Measurements from ENCODE around the gene SLC29A4. TPM values are rescaled to one million over a fixed set of nuclear protein-coding genes. Genes with fewer than 3 reads are reported as not detected.
A peak's percentile ranks its signal among the peaks of the same experiment; 100 is the strongest.
"Not testable (repeated sequence)": the region's sequence is repeated elsewhere in the genome, so short reads cannot be mapped to it uniquely, and the experiment has no call there.

The SLC29A4 gene
- total and polyA plus RNA-seq, 10 donors: 0.33 to 2.9 (median 2.2) TPM

GRCh38 chr7:5270788-5271187 lies 12.0 kb upstream of the SLC29A4 start:
- 61 to 75% (median 66%) methylated on average over 5 to 6 of the region's 6 CpGs for WGBS, 5 donors
- intact Hi-C loops (cut with DNase I; ENCODE audit: low total_unique reads): no loop called here
- no peak for TF ChIP-seq POLR2AphosphoS5 (IDR thresholded peaks at IDR 0.05)
- TF ChIP-seq POLR2A (IDR thresholded peaks at IDR 0.05): no peak
- Histone ChIP-seq H3K36me3 (no peaks in the 10 kb centered on the region), H3K27ac (no peak overlapping the region), H3K27me3 (replicated peaks in 1 of 7) (no peaks in the 10 kb centered on the region), H3K9me3 (no peaks in the 10 kb centered on the region), H3K4me3 (no peak overlapping the region), H3K4me1 (no peaks in the 10 kb centered on the region)
- no peak for DNase-seq

DNA sequence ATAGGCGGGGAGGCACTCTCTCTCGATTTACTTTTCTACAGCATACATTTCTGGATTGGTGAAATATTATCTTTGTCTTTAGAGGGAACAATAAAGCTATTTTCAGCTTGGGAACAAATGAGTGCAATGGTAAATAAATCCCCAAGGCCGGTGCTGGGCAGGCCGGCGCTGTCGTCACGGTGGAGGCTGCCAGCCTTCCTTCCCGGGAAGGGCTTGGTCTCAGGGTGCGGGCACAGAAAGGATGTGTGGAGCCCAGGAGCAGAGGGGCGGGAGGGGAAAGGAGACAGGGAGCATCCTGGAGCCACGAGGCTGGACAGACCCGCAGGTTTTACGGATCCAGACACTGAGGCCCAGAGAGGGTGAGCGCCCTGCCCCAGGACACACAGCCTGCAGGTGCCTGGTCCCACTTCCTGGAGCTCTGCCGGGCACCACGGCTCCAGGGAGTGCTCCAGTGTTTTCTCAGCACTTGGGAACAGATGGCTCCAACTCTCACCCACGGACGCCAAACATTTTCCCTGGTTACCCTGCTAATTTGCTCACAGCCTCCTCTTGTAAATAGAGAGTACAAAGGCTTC lies 8.8 kb upstream of the SLC29A4 start:
- peak in 2 of 3 donors; percentile 32 to 40 for TF ChIP-seq POLR2AphosphoS5 (IDR thresholded peaks at IDR 0.05)

DNA sequence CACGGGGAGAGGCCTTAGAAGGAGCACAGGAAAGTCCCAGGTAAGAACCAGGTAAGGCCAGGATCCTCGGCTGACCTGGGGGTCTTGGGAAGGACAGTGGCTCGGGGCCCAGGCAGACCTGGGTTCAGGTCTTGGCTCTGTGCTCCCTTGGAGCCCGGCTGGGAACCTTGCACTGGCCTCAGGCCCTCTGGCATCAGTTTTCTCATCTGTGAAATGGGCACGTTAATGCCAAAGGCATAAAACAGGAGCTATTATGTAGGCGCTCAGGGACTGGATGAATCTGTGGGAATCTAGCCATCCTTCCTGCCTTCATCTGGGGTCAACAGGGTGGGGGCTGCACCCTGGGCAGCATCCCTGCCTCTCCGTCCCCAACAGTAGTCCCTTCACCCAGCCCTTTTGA lies 8.3 kb upstream of the SLC29A4 start:
- no peaks in the 10 kb centered on the region for H3K4me1 ChIP-seq
- no peak for TF ChIP-seq POLR2A (IDR thresholded peaks at IDR 0.05)
- TF ChIP-seq, protein P1, sequence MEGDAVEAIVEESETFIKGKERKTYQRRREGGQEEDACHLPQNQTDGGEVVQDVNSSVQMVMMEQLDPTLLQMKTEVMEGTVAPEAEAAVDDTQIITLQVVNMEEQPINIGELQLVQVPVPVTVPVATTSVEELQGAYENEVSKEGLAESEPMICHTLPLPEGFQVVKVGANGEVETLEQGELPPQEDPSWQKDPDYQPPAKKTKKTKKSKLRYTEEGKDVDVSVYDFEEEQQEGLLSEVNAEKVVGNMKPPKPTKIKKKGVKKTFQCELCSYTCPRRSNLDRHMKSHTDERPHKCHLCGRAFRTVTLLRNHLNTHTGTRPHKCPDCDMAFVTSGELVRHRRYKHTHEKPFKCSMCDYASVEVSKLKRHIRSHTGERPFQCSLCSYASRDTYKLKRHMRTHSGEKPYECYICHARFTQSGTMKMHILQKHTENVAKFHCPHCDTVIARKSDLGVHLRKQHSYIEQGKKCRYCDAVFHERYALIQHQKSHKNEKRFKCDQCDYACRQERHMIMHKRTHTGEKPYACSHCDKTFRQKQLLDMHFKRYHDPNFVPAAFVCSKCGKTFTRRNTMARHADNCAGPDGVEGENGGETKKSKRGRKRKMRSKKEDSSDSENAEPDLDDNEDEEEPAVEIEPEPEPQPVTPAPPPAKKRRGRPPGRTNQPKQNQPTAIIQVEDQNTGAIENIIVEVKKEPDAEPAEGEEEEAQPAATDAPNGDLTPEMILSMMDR (IDR thresholded peaks at IDR 0.05 in 8 of 11, conservative IDR thresholded peaks at IDR 0.05 in 3 of 11): no peak
- TF ChIP-seq POLR2AphosphoS5 (IDR thresholded peaks at IDR 0.05): no peak
- intact Hi-C loops (cut with DNase I; ENCODE audit: low total_unique reads): no loop called here
- H3K27ac ChIP-seq: no peak overlapping the region
- DNase-seq: no peak
- no peak overlapping the region for H3K4me3 ChIP-seq
- no peaks in the 10 kb centered on the region for H3K36me3 ChIP-seq
- 79 to 92% (median 89%) methylated on average over 6 to 7 of the region's 7 CpGs for WGBS, 5 donors
- H3K9me3 ChIP-seq: no peaks in the 10 kb centered on the region
- H3K27me3 ChIP-seq (replicated peaks in 1 of 7): no peaks in the 10 kb centered on the region

More for the DNA sequence above, 8.8 kb upstream of the SLC29A4 start:
- DNase-seq; H3K9me3 ChIP-seq; H3K27me3 ChIP-seq (replicated peaks in 1 of 7); intact Hi-C loops (cut with DNase I; ENCODE audit: low total_unique reads); H3K36me3 ChIP-seq; H3K4me1 ChIP-seq; H3K4me3 ChIP-seq: not testable (repeated sequence)
- WGBS, 5 donors: 68 to 77% (median 72%) methylated on average over 16 to 18 of the region's 18 CpGs
- H3K27ac ChIP-seq: peak overlapping the region in 1 of 8 donors; percentile 33

DNA sequence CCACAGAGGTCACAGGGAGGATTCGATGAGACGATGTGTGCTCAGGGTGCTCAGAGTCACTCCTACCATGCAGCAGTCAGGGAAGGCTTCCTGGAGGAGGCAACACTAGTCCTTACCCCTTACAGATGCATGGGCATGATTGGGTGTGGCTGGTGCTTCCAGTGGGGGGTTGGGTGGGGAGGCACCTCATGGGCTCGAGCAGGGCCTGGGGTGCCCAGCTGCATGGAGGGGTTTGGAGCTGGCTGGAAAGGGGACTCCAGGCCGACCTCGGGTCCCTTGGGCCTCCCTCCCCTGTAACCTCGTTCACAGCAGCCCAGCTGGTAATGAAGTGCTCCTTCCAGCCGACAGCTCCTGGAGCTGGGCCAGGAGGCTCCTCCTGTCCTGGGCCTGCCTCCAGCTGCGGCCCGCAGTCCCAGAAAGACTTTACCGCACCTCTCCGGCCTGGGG lies 7.7 kb upstream of the SLC29A4 start:
- intact Hi-C loops (cut with DNase I; ENCODE audit: low total_unique reads); H3K36me3 ChIP-seq; H3K4me3 ChIP-seq; H3K27ac ChIP-seq; DNase-seq; H3K4me1 ChIP-seq; H3K27me3 ChIP-seq (replicated peaks in 1 of 7); H3K9me3 ChIP-seq: not testable (repeated sequence)
- 65 to 81% (median 67%) methylated on average over 8 to 11 of the region's 11 CpGs for WGBS, 5 donors

GRCh38 chr7:5275510-5275909 lies 7.2 kb upstream of the SLC29A4 start:
- intact Hi-C loops (cut with DNase I; ENCODE audit: low total_unique reads); H3K4me1 ChIP-seq; H3K27ac ChIP-seq; H3K9me3 ChIP-seq; DNase-seq; H3K36me3 ChIP-seq; H3K27me3 ChIP-seq (replicated peaks in 1 of 7); H3K4me3 ChIP-seq: not testable (repeated sequence)
- 55 to 87% (median 72%) methylated on average over 9 to 10 of the region's 10 CpGs for WGBS, 5 donors

- 91 to 97% (median 92%) methylated on average over 11 to 14 of the region's 14 CpGs for WGBS, 5 donors
- DNase-seq: not testable (repeated sequence)
These were observed 6.6 kb upstream of the SLC29A4 start for GRCh38 chr7:5276123-5276522.

GRCh38 chr7:5276611-5277010 lies 6.1 kb upstream of the SLC29A4 start:
- intact Hi-C loops (cut with DNase I; ENCODE audit: low total_unique reads): no loop called here
- Histone ChIP-seq H3K4me3 (no peak overlapping the region), H3K27ac (no peak overlapping the region), H3K4me1 (no peaks in the 10 kb centered on the region), H3K36me3 (no peaks in the 10 kb centered on the region), H3K9me3 (no peaks in the 10 kb centered on the region), H3K27me3 (replicated peaks in 1 of 7) (peaks cover 0 to 12% (median 0%) of the 10 kb centered on the region in 7 donors)
- DNase-seq: no peak
- TF ChIP-seq, protein P1 (IDR thresholded peaks at IDR 0.05 in 8 of 11, conservative IDR thresholded peaks at IDR 0.05 in 3 of 11): no peak
- no peak for TF ChIP-seq POLR2AphosphoS5 (IDR thresholded peaks at IDR 0.05)
- WGBS, 5 donors: 85 to 93% (median 88%) methylated on average over 14 to 15 of the region's 15 CpGs

More at GRCh38 chr7:5276123-5276522, 6.6 kb upstream of the SLC29A4 start:
- H3K27ac ChIP-seq; H3K27me3 ChIP-seq (replicated peaks in 1 of 7); H3K36me3 ChIP-seq; H3K9me3 ChIP-seq; intact Hi-C loops (cut with DNase I; ENCODE audit: low total_unique reads); H3K4me3 ChIP-seq; H3K4me1 ChIP-seq: not testable (repeated sequence)

All from spleen (tissue), 11 donors.